ENCODE measurements around the gene GABBR2.

GABBR2 gene

DNA sequence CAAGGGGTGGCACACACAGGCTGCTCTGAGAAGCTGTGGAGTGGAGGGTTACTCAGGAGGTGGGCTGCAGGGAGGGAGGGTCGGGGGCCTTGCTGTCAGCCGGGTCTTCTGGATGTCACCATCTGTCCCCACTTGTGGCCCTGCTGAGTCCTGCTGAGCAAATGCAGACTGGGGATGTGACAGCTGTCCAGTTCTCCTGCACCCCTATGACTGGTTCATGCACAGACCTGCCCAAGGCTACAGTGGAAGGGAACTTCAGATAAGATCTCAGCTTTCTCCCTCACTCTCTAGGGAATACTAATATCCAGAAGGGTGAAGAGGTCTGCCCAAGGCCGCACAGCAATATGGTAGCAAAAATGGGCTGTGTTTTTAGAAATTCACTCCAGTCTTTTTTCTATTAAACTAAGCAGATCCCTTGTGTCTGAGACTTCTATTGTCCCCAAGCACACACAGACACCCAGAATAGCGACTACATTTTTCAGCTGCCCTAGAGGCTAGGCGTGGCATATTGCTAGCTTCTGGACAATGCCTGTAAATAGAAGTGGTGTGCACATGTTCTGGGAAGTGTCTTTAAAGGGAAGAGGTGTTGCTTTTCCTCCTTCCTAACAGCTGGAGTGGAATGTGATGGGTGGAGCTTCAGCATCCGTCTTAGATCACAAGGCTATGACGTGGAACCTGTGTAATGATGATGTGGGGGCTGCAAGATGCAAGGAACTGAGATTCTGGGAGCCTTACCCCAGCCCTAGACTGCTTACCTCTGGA is 402.2 kb downstream of the GABBR2 start:
- no peak overlapping the region for H3K4me3 ChIP-seq (replicated peaks in 1 of 2; ENCODE audit: low read depth in 2 of 2, low read length in 2 of 2)
- peak; percentile 40 to 43 for DNase-seq (ENCODE audit: low read depth in 2 of 2)
- TF ChIP-seq, protein P1, sequence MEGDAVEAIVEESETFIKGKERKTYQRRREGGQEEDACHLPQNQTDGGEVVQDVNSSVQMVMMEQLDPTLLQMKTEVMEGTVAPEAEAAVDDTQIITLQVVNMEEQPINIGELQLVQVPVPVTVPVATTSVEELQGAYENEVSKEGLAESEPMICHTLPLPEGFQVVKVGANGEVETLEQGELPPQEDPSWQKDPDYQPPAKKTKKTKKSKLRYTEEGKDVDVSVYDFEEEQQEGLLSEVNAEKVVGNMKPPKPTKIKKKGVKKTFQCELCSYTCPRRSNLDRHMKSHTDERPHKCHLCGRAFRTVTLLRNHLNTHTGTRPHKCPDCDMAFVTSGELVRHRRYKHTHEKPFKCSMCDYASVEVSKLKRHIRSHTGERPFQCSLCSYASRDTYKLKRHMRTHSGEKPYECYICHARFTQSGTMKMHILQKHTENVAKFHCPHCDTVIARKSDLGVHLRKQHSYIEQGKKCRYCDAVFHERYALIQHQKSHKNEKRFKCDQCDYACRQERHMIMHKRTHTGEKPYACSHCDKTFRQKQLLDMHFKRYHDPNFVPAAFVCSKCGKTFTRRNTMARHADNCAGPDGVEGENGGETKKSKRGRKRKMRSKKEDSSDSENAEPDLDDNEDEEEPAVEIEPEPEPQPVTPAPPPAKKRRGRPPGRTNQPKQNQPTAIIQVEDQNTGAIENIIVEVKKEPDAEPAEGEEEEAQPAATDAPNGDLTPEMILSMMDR (IDR thresholded peaks at IDR 0.05; ENCODE audit: low read depth, low read length), result no peak

DNA sequence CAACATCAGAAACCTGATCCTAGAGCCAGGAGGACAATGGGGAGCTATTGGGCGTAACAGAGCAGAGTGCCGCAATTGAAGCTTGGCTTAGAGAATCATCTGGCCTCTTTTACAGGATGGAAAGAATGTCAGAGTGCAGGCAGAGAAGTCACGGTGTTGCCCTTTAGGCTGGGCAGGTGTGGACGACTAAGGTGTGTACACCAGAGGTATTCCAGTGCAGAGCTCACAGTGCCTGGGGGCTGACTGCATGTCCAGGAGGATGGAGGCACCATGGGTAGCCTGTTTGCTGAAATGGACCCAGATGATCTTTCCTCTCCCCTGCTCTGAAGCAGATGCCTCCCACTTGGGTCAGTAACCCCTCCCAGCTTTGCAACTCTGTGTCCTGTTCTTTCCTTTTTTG is 404.4 kb downstream of the GABBR2 start:
- no peak for DNase-seq (ENCODE audit: low read depth in 2 of 2)
- H3K4me3 ChIP-seq (replicated peaks in 1 of 2; ENCODE audit: low read depth in 2 of 2, low read length in 2 of 2), result no peak overlapping the region
- TF ChIP-seq, protein P1 (IDR thresholded peaks at IDR 0.05; ENCODE audit: low read depth, low read length), result no peak

DNA sequence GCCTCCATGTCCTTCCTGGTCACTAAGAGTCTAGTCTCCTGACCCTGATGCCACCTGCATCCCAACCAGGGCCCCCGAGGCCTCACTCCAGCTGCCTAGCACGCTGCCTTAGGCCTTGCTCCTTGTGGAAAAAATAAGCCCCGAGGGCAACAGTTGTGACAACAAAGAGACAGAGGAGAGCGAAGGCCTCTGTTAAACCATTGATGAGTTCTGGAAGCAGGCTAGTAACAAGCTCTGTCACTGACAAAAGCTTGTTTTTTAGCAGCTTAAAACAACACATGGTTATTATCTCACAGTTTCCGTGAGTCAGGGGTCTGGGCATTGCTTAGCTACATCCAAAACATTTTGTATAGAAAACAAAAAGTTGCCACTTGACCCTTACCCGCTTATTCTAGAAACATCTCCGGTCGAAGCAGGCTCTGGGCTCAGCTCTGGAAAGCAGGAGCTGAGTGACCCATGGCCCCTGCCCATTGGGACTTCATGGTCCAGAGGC is 405.1 kb downstream of the GABBR2 start:
- H3K4me3 ChIP-seq (replicated peaks in 1 of 2; ENCODE audit: low read depth in 2 of 2, low read length in 2 of 2), result no peak overlapping the region
- no peak for DNase-seq (ENCODE audit: low read depth in 2 of 2)
- TF ChIP-seq, protein P1 (IDR thresholded peaks at IDR 0.05; ENCODE audit: low read depth, low read length), result no peak

DNA sequence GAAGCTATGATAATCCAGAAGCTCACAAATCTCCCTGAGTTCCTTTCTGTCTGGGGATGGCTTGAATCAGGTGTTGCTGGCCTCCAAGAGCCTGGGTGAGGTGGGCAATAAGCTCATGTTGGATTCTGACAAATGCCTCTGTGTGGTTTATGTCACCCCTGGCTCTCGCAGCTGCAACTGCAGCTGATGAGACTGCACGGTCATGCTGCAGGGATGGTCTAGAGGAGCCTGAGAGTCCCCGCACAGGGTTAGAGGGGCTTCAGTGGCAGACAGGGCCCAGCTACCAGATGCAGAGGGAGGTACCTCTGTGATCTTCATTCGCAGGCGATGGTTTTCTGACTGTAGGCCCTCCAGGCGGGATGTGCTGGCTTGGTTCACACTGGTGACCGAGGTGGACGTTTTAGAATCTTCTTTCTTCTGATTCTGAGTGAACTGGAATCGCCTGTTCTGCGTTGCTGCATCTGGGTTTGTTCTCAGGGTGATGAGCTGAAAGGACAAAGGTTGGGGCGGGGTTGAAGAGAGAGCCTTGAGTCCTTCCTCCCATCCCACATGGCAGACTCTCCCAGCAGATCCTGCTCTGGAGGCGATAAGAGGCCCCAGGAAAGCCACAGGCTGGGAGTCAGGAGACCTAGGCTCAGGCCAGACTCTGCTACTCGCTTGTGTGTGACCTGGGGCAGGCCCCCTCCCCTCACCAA is 405.6 kb downstream of the GABBR2 start:
- TF ChIP-seq, protein P1 (IDR thresholded peaks at IDR 0.05; ENCODE audit: low read depth, low read length), result no peak
- DNase-seq (ENCODE audit: low read depth in 2 of 2), result no peak
- H3K4me3 ChIP-seq (replicated peaks in 1 of 2; ENCODE audit: low read depth in 2 of 2, low read length in 2 of 2), result no peak overlapping the region

DNA sequence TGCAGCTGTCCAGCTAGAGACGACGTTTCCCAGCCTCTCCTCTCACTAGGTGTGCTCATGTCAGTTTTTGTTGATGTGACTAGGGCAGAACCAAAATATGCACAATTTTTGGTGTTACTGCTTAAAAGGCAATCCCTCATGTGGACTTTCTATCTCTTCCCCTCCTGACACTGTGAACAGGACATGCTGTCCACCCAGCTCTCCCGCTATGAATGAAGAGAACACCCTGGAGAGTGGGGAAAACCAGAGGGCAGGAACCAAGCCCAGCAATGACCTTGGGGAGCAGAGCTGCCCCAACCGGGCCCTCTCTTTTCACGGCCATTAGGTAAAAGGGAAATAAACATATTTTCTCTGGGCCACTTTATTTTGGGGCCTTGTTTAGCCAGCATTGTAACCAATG is 406.6 kb downstream of the GABBR2 start:
- DNase-seq (ENCODE audit: low read depth in 2 of 2), result no peak
- no peak overlapping the region for H3K4me3 ChIP-seq (replicated peaks in 1 of 2; ENCODE audit: low read depth in 2 of 2, low read length in 2 of 2)
- TF ChIP-seq, protein P1 (IDR thresholded peaks at IDR 0.05; ENCODE audit: low read depth, low read length), result no peak

DNA sequence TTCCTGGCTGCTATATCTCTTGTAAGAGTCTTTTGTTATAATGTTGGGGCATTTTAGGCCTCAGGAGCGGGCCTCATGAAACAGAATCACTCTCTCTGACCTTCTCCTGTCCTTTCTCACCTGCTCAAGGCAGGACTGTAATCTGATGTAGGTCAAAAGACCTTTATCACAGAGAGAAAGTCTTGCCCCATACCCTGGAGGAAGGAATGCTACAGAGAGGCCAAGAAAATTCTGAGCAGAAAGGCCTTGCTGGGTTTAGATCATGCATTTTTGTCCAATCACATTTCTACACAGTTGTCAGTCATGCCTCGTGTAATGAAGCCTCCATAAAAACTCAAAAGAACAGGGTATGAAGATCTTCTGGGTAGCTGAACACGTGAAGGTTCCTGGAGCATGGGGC is 408.1 kb downstream of the GABBR2 start:
- TF ChIP-seq, protein P1 (IDR thresholded peaks at IDR 0.05; ENCODE audit: low read depth, low read length), result no peak
- no peak for DNase-seq (ENCODE audit: low read depth in 2 of 2)
- no peak overlapping the region for H3K4me3 ChIP-seq (replicated peaks in 1 of 2; ENCODE audit: low read depth in 2 of 2, low read length in 2 of 2)
